GM12864 (cell line): ENCODE results near the gene DENND1B.

Experiments used
- DNase-seq: peaks from one replicate; pipeline ENCODE4 v3.0.0-alpha.2; 2011; ENCODE audit warnings: low read depth
- H3K4me3 ChIP-seq: 2 replicates; pipeline ENCODE4 v1.5.1; 2011; ENCODE audit warnings: mild to moderate bottlenecking, low read depth, low read length, control low read depth
- TF ChIP-seq, protein P1 (sequence below): IDR thresholded peaks from 2 replicates; pipeline ENCODE4 v1.5.1; 2011; ENCODE audit warnings: low read depth, mild to moderate bottlenecking, moderate library complexity, low read length, control low read depth, inconsistent platforms; ENCODE audit errors: missing control alignments

DENND1B gene

DNA sequence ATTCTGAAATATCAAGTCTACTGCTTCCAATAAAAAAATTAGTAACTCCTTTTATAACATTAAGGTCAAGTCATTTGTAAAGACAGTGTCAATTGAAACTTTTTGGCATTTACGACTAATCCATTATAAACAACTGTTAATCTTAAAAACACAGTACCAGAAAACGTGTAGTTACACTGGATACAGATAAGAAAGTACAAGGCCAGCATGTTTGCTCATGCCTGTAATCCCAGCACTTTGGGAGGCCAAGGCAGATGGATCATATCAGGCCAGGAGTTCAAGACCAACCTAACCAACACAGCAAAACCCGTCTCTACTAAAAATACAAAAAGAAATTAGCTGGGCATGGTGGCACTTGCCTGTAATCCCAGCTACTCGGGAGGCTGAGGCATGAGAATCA, 29.4 kb downstream of the DENND1B start:
- H3K4me3 ChIP-seq, result no peak overlapping the region
- TF ChIP-seq, protein P1, sequence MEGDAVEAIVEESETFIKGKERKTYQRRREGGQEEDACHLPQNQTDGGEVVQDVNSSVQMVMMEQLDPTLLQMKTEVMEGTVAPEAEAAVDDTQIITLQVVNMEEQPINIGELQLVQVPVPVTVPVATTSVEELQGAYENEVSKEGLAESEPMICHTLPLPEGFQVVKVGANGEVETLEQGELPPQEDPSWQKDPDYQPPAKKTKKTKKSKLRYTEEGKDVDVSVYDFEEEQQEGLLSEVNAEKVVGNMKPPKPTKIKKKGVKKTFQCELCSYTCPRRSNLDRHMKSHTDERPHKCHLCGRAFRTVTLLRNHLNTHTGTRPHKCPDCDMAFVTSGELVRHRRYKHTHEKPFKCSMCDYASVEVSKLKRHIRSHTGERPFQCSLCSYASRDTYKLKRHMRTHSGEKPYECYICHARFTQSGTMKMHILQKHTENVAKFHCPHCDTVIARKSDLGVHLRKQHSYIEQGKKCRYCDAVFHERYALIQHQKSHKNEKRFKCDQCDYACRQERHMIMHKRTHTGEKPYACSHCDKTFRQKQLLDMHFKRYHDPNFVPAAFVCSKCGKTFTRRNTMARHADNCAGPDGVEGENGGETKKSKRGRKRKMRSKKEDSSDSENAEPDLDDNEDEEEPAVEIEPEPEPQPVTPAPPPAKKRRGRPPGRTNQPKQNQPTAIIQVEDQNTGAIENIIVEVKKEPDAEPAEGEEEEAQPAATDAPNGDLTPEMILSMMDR, result no peak
- DNase-seq, result no peak

DNA sequence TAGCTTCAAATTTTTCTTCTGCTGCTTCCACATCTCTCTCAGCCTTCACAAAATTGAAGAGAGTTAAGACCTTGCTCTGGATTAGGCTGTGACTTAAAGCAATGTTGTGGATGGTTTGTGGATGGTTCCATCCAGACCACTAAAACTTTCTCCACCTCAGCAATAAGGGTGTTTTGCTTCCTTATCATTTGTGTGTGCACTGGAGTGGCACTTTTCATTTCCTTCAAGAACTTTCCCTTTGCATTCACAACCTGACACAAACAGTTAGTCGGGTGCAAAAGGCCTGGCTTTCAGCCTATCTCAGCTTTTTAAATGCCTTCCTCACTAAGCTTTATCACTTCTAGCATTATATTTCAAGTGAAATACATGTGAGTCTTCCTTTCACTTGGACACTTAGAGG, 30.3 kb downstream of the DENND1B start:
- TF ChIP-seq, protein P1, result no peak
- no peak overlapping the region for H3K4me3 ChIP-seq
- DNase-seq, result no peak

DNA sequence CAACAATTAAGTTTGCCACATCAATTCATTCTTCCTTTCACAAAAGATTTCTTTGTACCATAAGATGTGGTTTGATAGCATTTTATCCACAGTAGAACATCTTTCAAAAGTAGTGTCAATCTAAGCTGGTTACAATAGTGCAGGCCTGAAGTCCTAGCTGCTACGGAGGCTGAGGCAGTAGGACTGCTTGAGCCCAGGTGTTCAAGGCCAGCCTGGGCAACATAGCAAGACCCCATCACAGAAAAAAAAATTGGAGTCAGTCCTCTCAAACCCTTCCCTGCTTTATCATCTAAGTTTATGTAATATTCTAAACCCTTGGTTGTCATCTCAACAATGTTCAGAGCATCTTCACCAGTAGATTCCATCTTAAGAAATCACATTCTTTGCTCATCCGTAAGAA, 31.7 kb downstream of the DENND1B start:
- H3K4me3 ChIP-seq, result no peak overlapping the region
- TF ChIP-seq, protein P1, result no peak
- no peak for DNase-seq

DNA sequence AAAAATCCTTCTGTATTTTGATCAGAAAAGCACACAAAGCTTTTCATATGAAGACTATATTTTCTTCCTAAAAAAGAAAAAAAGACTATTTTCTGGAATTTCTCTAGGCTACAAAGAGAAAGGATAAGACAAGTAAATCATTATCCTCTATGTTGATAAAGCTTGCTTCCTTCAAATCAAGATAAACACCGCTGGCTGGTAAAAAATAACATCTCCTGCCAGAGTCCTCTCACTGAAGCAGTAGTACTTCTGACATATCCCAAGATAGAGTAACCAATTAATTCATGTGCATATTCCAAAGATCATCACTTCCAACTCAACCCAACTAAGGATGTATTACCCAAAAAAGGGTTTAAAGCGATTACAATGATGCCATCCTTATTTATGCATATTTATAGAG, 34.3 kb downstream of the DENND1B start:
- no peak overlapping the region for H3K4me3 ChIP-seq
- DNase-seq, result no peak
- TF ChIP-seq, protein P1, result no peak

DNA sequence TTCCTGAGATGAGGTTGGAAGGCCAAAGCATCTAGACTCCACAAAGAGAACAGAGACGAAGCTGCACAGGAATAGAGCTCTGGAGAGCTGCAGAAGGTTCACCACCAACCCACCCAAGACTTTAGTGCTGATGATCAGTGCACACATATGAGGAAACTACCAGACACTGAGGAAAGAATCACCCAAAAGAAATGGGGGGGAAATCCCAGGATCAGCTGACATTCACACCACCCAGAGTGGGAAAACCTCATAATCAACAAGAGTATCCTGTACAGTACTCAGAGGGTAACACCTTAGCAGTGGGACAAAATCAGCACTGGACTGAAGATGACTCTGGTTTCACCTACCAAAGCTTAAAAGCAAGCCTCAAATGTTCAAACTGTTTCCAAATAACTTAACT, 36.4 kb downstream of the DENND1B start:
- no peak for DNase-seq
- no peak overlapping the region for H3K4me3 ChIP-seq
- TF ChIP-seq, protein P1, result no peak

DNA sequence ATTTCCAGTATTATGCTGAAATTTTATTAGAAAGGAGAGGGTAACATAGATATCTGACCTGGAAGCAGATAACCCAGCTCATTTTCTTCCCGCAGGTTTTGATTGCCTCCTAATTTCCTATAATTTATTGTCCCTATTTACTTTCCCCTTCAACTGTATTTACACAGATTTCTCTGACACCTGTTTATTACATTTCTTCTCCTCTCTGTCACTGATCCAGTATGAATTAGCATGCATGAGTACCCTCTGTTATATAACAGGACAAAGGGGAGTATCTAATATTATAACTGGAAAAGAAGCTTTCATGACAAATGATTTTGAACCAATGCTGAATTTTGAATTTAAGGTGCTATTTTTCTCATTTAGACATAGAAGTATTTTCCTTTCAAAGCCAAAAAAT, 37.4 kb downstream of the DENND1B start:
- no peak for DNase-seq
- no peak overlapping the region for H3K4me3 ChIP-seq
- TF ChIP-seq, protein P1, result no peak

DNA sequence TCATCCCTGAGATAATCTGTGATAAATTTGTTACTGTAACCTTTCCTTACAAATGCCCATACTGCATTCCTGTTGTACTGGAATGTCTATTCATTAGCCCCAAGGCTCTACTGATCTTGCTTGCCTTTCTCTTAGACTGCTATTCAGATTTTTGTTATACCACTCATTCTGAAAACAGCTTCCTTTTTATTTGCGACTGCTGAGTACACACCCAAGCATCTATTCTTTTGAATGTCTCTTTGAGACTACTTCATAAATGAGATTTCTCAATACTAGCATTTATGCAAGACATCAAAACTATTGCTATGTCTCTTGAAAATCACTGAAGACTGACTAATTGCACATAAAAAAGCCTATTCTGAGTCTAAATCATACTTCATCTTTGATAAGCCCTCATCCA, 38.6 kb downstream of the DENND1B start:
- no peak overlapping the region for H3K4me3 ChIP-seq
- TF ChIP-seq, protein P1, result no peak
- no peak for DNase-seq
